ENCODE data around the gene PDGFRB. TPM values are rescaled to one million over a fixed set of nuclear protein-coding genes. Genes with fewer than 3 reads are reported as not detected.
A peak's percentile ranks its signal among the peaks of the same experiment; 100 is the strongest.
"Not testable (repeated sequence)": the region's sequence is repeated elsewhere in the genome, so short reads cannot be mapped to it uniquely, and the experiment has no call there.

PDGFRB gene
- total RNA-seq, 4 donors from 2014 or later = 126 to 366 (median 149) TPM

- TF ChIP-seq, protein P1, sequence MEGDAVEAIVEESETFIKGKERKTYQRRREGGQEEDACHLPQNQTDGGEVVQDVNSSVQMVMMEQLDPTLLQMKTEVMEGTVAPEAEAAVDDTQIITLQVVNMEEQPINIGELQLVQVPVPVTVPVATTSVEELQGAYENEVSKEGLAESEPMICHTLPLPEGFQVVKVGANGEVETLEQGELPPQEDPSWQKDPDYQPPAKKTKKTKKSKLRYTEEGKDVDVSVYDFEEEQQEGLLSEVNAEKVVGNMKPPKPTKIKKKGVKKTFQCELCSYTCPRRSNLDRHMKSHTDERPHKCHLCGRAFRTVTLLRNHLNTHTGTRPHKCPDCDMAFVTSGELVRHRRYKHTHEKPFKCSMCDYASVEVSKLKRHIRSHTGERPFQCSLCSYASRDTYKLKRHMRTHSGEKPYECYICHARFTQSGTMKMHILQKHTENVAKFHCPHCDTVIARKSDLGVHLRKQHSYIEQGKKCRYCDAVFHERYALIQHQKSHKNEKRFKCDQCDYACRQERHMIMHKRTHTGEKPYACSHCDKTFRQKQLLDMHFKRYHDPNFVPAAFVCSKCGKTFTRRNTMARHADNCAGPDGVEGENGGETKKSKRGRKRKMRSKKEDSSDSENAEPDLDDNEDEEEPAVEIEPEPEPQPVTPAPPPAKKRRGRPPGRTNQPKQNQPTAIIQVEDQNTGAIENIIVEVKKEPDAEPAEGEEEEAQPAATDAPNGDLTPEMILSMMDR (IDR thresholded peaks at IDR 0.05) = no peak
- DNase-seq (ENCODE audit: low spot score) (no peak), ATAC-seq (ENCODE audit: low FRiP score) (no peak)
Measured at GRCh38 chr5:150085191-150085912, 70.3 kb downstream of the PDGFRB start.

GRCh38 chr5:150084754-150085153 is 70.9 kb downstream of the PDGFRB start:
- ATAC-seq (ENCODE audit: low FRiP score); DNase-seq (ENCODE audit: low spot score): not testable (repeated sequence)

- TF ChIP-seq, protein P1 (IDR thresholded peaks at IDR 0.05) = no peak
- DNase-seq (ENCODE audit: low spot score) (no peak), ATAC-seq (ENCODE audit: low FRiP score) (no peak)
Measured at GRCh38 chr5:150082889-150083288, 72.8 kb downstream of the PDGFRB start.

DNA sequence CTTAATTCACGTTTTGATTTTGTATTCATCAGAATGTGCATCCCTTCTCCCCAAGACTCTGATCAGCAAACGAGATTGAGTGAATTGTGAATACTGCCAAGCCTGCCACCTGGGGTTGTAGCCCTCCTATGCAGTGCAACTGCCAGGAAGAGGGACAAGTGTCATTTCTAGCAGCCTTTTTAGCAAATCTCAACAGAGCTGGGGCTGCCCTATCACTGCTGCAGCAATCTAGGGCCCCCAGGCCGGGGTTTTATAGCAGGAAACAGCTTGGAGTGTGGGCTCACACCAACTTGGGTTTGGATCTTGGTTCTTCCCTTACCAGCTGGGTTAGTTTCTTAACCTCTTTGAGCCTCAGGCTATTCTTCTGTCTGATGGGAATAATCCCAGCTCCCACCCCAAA is 73.3 kb downstream of the PDGFRB start:
- DNase-seq (ENCODE audit: low spot score) = no peak
- TF ChIP-seq, protein P1 (IDR thresholded peaks at IDR 0.05) = no peak
- no peak for ATAC-seq (ENCODE audit: low FRiP score)

- ATAC-seq (ENCODE audit: low FRiP score) (peak; percentile 21), DNase-seq (ENCODE audit: low spot score) (no peak)
- TF ChIP-seq, protein P1 (IDR thresholded peaks at IDR 0.05) = no peak
Measured at GRCh38 chr5:150081541-150082283, 73.9 kb downstream of the PDGFRB start.

GRCh38 chr5:150080696-150081435 is 74.8 kb downstream of the PDGFRB start:
- DNase-seq (ENCODE audit: low spot score) = no peak
- TF ChIP-seq, protein P1 (IDR thresholded peaks at IDR 0.05) = no peak
- no peak for ATAC-seq (ENCODE audit: low FRiP score)

- TF ChIP-seq, protein P1 (IDR thresholded peaks at IDR 0.05) = no peak
- DNase-seq (ENCODE audit: low spot score) = no peak
- ATAC-seq (ENCODE audit: low FRiP score) = no peak
Measured at GRCh38 chr5:150079909-150080461, 75.7 kb downstream of the PDGFRB start.
